ENCODE data around the gene LRCH4. TPM values are rescaled to one million over a fixed set of nuclear protein-coding genes. Genes with fewer than 3 reads are reported as not detected.

The LRCH4 gene
- total and polyA plus RNA-seq, 2 of the 13 experiments (the other 11 are each of a cell fraction or from before 2014, with no cell fraction given) = 7.0 to 9.3 TPM

DNA sequence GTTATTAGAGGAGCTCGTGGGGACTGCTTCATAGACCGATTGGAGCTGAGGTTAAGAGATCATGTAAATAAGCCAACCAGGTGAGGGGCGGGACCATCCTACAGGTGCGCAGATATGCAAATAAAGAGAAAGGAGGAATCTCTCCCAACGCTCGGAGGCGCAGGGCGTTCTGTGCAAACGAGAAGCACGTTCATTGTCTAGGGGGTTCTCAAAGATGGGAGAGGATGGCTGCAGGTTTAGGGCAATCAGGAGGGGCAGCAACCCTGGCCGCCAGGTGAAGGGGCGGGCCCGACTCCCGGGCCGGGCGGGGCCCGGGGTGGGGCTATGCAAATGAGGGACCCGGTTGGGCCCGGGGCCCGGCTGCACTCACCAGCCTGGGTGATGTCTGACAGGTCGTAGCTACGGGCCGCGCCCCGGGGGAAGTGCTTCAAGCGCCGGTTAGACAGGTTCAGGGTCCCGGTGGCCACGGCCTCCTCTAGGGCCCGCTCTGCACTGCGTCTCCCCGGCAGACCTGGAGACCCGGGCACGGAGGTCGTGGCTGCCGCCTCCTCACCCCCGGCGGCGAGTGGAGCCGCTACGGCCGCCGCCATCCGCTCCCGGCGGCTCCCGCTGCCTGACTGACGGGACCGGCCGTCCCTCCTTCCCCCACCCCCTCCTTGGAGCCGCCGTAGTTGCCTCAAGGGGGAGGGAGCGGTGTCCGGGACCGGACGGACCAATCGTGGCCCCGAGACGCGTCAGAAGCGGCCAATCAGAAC, at the start of gene LRCH4 (continued):
- TF ChIP-seq AHR (CRISPR knock-in tag; IDR thresholded peaks at IDR 0.05) = peak; percentile 66; the same call in 1 of the 2 replicates
- 0 out of 2 replicates have a peak, but pooled peaks have one; percentile 52 for TF ChIP-seq ATF3 (CRISPR knock-in tag; IDR thresholded peaks at IDR 0.05)
- TF ChIP-seq, protein P1, sequence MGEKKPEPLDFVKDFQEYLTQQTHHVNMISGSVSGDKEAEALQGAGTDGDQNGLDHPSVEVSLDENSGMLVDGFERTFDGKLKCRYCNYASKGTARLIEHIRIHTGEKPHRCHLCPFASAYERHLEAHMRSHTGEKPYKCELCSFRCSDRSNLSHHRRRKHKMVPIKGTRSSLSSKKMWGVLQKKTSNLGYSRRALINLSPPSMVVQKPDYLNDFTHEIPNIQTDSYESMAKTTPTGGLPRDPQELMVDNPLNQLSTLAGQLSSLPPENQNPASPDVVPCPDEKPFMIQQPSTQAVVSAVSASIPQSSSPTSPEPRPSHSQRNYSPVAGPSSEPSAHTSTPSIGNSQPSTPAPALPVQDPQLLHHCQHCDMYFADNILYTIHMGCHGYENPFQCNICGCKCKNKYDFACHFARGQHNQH (CRISPR knock-in tag; IDR thresholded peaks at IDR 0.05) = peak; percentile 86
- 0 out of 2 replicates have a peak, but pooled peaks have one; percentile 11 for TF ChIP-seq NFKB2 (CRISPR knock-in tag; IDR thresholded peaks at IDR 0.05; ENCODE audit: borderline replicate concordance)
- TF ChIP-seq ZNF30 (CRISPR knock-in tag; IDR thresholded peaks at IDR 0.05) = no peak
- TF ChIP-seq NCOA1 (CRISPR knock-in tag; IDR thresholded peaks at IDR 0.05) = no peak
- 0 out of 2 replicates have a peak, but pooled peaks have one; percentile 42 for TF ChIP-seq FOXM1 (CRISPR knock-in tag; IDR thresholded peaks at IDR 0.05)
- TF ChIP-seq ZNF143 (CRISPR knock-in tag; IDR thresholded peaks at IDR 0.05) = no peak
- peak; percentile 14; the same call in 1 of the 2 replicates for TF ChIP-seq USF2 (IDR thresholded peaks at IDR 0.05; ENCODE audit: low read depth, low read length)
- TF ChIP-seq USF2 (CRISPR knock-in tag; IDR thresholded peaks at IDR 0.05; ENCODE audit: borderline replicate concordance) = no peak
- TF ChIP-seq ZNF101 (CRISPR knock-in tag; IDR thresholded peaks at IDR 0.05; ENCODE audit: borderline replicate concordance, low read depth) = no peak
- TF ChIP-seq, protein P2, sequence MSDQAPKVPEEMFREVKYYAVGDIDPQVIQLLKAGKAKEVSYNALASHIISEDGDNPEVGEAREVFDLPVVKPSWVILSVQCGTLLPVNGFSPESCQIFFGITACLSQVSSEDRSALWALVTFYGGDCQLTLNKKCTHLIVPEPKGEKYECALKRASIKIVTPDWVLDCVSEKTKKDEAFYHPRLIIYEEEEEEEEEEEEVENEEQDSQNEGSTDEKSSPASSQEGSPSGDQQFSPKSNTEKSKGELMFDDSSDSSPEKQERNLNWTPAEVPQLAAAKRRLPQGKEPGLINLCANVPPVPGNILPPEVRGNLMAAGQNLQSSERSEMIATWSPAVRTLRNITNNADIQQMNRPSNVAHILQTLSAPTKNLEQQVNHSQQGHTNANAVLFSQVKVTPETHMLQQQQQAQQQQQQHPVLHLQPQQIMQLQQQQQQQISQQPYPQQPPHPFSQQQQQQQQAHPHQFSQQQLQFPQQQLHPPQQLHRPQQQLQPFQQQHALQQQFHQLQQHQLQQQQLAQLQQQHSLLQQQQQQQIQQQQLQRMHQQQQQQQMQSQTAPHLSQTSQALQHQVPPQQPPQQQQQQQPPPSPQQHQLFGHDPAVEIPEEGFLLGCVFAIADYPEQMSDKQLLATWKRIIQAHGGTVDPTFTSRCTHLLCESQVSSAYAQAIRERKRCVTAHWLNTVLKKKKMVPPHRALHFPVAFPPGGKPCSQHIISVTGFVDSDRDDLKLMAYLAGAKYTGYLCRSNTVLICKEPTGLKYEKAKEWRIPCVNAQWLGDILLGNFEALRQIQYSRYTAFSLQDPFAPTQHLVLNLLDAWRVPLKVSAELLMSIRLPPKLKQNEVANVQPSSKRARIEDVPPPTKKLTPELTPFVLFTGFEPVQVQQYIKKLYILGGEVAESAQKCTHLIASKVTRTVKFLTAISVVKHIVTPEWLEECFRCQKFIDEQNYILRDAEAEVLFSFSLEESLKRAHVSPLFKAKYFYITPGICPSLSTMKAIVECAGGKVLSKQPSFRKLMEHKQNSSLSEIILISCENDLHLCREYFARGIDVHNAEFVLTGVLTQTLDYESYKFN (CRISPR knock-in tag; conservative IDR thresholded peaks at IDR 0.05) = peak; percentile 54
- no peak for TF ChIP-seq ZNF83 (CRISPR knock-in tag; IDR thresholded peaks at IDR 0.05; ENCODE audit: borderline replicate concordance)
- TF ChIP-seq SNAPC2 (CRISPR knock-in tag; IDR thresholded peaks at IDR 0.05) = peak; percentile 99
- peak; percentile 37; the same call in 1 of the 2 replicates for TF ChIP-seq THRA (CRISPR knock-in tag; IDR thresholded peaks at IDR 0.05; ENCODE audit: borderline replicate concordance)
- peak; percentile 62 for TF ChIP-seq ZNF574 (CRISPR knock-in tag; IDR thresholded peaks at IDR 0.05)

All from HepG2 (cell line).